OCI-LY3 (cell line): ENCODE measurements around the gene NEIL3.

Experiments
- CTCF ChIP-seq: fragments of 200-600, 300-600 bp; sonication (generic); IDR thresholded peaks from 2 replicates; pipeline ENCODE4 v1.5.1; 2014; ENCODE audit warnings: antibody characterized with exemption, low read length, low read depth
- EZH2phosphoT487 ChIP-seq: fragments of 200-600 bp; shearing (Covaris generic); IDR thresholded peaks from 2 replicates; pipeline ENCODE4 v1.6.1; 2018; ENCODE audit warnings: antibody characterized with exemption, mixed run types, low read depth

GRCh38 chr4:177391953-177392352 lies 82.3 kb downstream of the NEIL3 start:
- no peak for TF ChIP-seq CTCF
- TF ChIP-seq EZH2phosphoT487 = no peak
